ENCODE measurements around the gene DRC1. TPM values are rescaled to one million over a fixed set of nuclear protein-coding genes. Genes with fewer than 3 reads are reported as not detected.

The DRC1 gene
- total and polyA plus RNA-seq, 2 of the 4 experiments (the other 2 are of a cell fraction), result 0.18 TPM; not detected in 1

DNA sequence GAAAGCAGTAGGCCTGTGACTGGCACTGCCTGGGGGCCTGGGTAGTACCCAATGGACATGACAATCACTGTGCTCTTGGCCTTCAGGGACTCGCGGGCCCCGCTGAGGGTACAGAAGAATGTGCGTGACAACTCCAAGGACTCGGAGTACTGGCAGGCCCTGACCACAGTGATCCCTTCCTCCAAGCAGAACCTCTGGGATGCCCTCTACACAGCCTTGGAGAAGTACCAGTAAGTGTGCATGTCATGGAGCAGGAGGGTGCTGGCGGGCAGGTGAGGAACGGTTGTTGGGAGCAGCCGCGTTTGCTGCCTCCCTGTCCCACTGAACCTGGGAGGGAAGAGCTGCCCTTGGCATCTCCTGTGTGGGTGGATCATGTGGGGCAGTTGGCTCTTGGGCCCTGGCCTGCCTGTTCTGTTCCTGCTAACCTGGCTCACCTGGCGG lies 52.9 kb downstream of the DRC1 start:
- no peaks in the 10 kb centered on the region for H4K20me1 ChIP-seq (ENCODE audit: insufficient read depth, low read length)
- H3K79me1 ChIP-seq (ENCODE audit: low read depth in 1 of 2, low read length in 2 of 2), result no peaks in the 10 kb centered on the region
- in situ Hi-C loops (cut with MboI; ENCODE audit: low sequenced_read_pairs) (no loop called here), intact Hi-C loops (cut with micrococcal nuclease) (no loop called here), dilution Hi-C loops (cut with HindIII; ENCODE audit: low sequenced_read_pairs, unreplicated experiment) (no loop called here)
- H3K27me3 ChIP-seq (ENCODE audit: control insufficient read depth, insufficient read depth, low read length), result peaks cover 42% of the 10 kb centered on the region
- H3K4me1 ChIP-seq (ENCODE audit: control insufficient read depth, insufficient read depth, low read length), result no peaks in the 10 kb centered on the region
- H3K9me3 ChIP-seq (ENCODE audit: control insufficient read depth, insufficient read depth, low read length), result no peaks in the 10 kb centered on the region
- no peak overlapping the region for H3K18ac ChIP-seq (ENCODE audit: low read depth, low read length)
- no peak overlapping the region for H2BK20ac ChIP-seq (ENCODE audit: low read depth, low read length)
- no peak overlapping the region for H4K91ac ChIP-seq (ENCODE audit: insufficient read depth, low read depth, low read length)
- no peak overlapping the region for H2BK15ac ChIP-seq (ENCODE audit: low read depth, low read length)
- no peak for ATAC-seq (ENCODE audit: low read depth)
- H3K4ac ChIP-seq (ENCODE audit: low read depth, low read length), result no peak overlapping the region
- no TSS peak for BruUV-seq (replicated peaks)
- H2AK9ac ChIP-seq (replicated peaks; ENCODE audit: low read depth, low read length, poor library complexity), result no peak overlapping the region
- H2BK5ac ChIP-seq (ENCODE audit: low read depth, low read length, poor library complexity, severe bottlenecking), result no peak overlapping the region
- H3K9ac ChIP-seq (ENCODE audit: low read depth, low read length), result no peak overlapping the region
- H3K23ac ChIP-seq (ENCODE audit: low read depth, low read length), result no peak overlapping the region
- no peak overlapping the region for H2AFZ ChIP-seq (replicated peaks; ENCODE audit: low read length, poor library complexity)
- ChIA-PET POLR2A (ENCODE audit: unreplicated experiment) (no interaction called here), CTCF (no interaction called here)
- no peak overlapping the region for H3K27ac ChIP-seq (ENCODE audit: insufficient read depth, low read length)
- H4K8ac ChIP-seq (ENCODE audit: low read depth in 2 of 2, low read length in 2 of 2), result no peak overlapping the region
- no peak overlapping the region for H3K14ac ChIP-seq (replicated peaks; ENCODE audit: low read depth, low read length)
- no peaks in the 10 kb centered on the region for H3K36me3 ChIP-seq (ENCODE audit: control insufficient read depth, insufficient read depth, low read length)
- H4K5ac ChIP-seq (ENCODE audit: low read depth, low read length), result no peak overlapping the region
- H3K9me1 ChIP-seq (ENCODE audit: insufficient read depth, low read length), result no peaks in the 10 kb centered on the region
- no peak overlapping the region for H3K56ac ChIP-seq (ENCODE audit: extremely low read depth, insufficient read depth, low read length)
- no peak overlapping the region for H2BK120ac ChIP-seq (ENCODE audit: low read depth, low read length)
- no peak overlapping the region for H3K4me3 ChIP-seq (ENCODE audit: insufficient read depth, low read depth, low read length)
- DNase-seq, result no peak
- no peak overlapping the region for H3K4me2 ChIP-seq (ENCODE audit: low read depth, low read length)
- no peak overlapping the region for H2AK5ac ChIP-seq (ENCODE audit: low read depth, low read length)
- TF ChIP-seq FOS (IDR thresholded peaks at IDR 0.05; ENCODE audit: low read depth, low read length), result no peak
- no peak for TF ChIP-seq CHD1 (IDR thresholded peaks at IDR 0.05; ENCODE audit: low read depth, low read length)
- TF ChIP-seq CEBPB (IDR thresholded peaks at IDR 0.05; ENCODE audit: low read depth, low read length), result no peak
- TF ChIP-seq SMC3 (IDR thresholded peaks at IDR 0.05; ENCODE audit: low read depth, low read length), result no peak
- TF ChIP-seq, protein P1, sequence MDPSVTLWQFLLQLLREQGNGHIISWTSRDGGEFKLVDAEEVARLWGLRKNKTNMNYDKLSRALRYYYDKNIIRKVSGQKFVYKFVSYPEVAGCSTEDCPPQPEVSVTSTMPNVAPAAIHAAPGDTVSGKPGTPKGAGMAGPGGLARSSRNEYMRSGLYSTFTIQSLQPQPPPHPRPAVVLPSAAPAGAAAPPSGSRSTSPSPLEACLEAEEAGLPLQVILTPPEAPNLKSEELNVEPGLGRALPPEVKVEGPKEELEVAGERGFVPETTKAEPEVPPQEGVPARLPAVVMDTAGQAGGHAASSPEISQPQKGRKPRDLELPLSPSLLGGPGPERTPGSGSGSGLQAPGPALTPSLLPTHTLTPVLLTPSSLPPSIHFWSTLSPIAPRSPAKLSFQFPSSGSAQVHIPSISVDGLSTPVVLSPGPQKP (IDR thresholded peaks at IDR 0.05; ENCODE audit: borderline replicate concordance, low read depth, low read length), result no peak
- TF ChIP-seq BHLHE40 (IDR thresholded peaks at IDR 0.05; ENCODE audit: low read depth, low read length), result no peak
- no peak for TF ChIP-seq POLR2A (IDR thresholded peaks at IDR 0.05; ENCODE audit: low read depth, low read length)
- TF ChIP-seq MAFK (IDR thresholded peaks at IDR 0.05; ENCODE audit: low read depth, low read length), result no peak
- TF ChIP-seq RFX5 (IDR thresholded peaks at IDR 0.05; ENCODE audit: low read depth, low read length), result no peak
- TF ChIP-seq MXI1 (IDR thresholded peaks at IDR 0.05; ENCODE audit: borderline replicate concordance, low read depth, low read length), result no peak
- TF ChIP-seq RCOR1 (IDR thresholded peaks at IDR 0.05; ENCODE audit: insufficient replicate concordance, low read length), result no peak
- TF ChIP-seq RAD21 (IDR thresholded peaks at IDR 0.05; ENCODE audit: low read length), result no peak
- no peak for TF ChIP-seq NFE2L2 (IDR thresholded peaks at IDR 0.05; ENCODE audit: low read depth, low read length)
- TF ChIP-seq, protein P2, sequence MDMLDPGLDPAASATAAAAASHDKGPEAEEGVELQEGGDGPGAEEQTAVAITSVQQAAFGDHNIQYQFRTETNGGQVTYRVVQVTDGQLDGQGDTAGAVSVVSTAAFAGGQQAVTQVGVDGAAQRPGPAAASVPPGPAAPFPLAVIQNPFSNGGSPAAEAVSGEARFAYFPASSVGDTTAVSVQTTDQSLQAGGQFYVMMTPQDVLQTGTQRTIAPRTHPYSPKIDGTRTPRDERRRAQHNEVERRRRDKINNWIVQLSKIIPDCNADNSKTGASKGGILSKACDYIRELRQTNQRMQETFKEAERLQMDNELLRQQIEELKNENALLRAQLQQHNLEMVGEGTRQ (IDR thresholded peaks at IDR 0.05; ENCODE audit: low read depth, low read length), result no peak
- TF ChIP-seq MAZ (IDR thresholded peaks at IDR 0.05; ENCODE audit: borderline replicate concordance, low read depth, low read length), result no peak
- TF ChIP-seq, protein P3, sequence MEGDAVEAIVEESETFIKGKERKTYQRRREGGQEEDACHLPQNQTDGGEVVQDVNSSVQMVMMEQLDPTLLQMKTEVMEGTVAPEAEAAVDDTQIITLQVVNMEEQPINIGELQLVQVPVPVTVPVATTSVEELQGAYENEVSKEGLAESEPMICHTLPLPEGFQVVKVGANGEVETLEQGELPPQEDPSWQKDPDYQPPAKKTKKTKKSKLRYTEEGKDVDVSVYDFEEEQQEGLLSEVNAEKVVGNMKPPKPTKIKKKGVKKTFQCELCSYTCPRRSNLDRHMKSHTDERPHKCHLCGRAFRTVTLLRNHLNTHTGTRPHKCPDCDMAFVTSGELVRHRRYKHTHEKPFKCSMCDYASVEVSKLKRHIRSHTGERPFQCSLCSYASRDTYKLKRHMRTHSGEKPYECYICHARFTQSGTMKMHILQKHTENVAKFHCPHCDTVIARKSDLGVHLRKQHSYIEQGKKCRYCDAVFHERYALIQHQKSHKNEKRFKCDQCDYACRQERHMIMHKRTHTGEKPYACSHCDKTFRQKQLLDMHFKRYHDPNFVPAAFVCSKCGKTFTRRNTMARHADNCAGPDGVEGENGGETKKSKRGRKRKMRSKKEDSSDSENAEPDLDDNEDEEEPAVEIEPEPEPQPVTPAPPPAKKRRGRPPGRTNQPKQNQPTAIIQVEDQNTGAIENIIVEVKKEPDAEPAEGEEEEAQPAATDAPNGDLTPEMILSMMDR (conservative IDR thresholded peaks at IDR 0.05; ENCODE audit: low read depth, low read length), result no peak
- 94% methylated on average over 6 of the region's 10 CpGs; no CpG with 5 or more reads in 1 of the 2 experiments for WGBS, 2 experiments (ENCODE audit: extremely low coverage in 2 of 2, insufficient read length in 1 of 2)
